Choroid plexus epithelial cell (primary cell): Measurements from ENCODE around the gene FZR1.

Source experiments
- DNase-seq: peaks from one replicate; pipeline ENCODE4 v3.0.0-alpha.2; 2010; ENCODE audit warnings: low read depth
- H3K4me3 ChIP-seq: 2 replicates; pipeline ENCODE4 v1.5.1; 2011; ENCODE audit warnings: low read depth, mild to moderate bottlenecking, control low read depth, low read length, moderate library complexity
- CTCF ChIP-seq: conservative IDR thresholded peaks from 2 replicates; pipeline ENCODE4 v1.5.1; 2011; ENCODE audit warnings: low read depth, mild to moderate bottlenecking, control low read depth, inconsistent platforms, low read length, moderate library complexity

Gene FZR1

GRCh38 chr19:3516675-3517207 lies 10.6 kb downstream of the FZR1 start:
- no peak for DNase-seq
- no peak for TF ChIP-seq CTCF
- no peak overlapping the region for H3K4me3 ChIP-seq

- DNase-seq = no peak
- no peak for TF ChIP-seq CTCF
Measured at GRCh38 chr19:3517638-3518037, 11.5 kb downstream of the FZR1 start.

GRCh38 chr19:3518255-3518654 lies 12.1 kb downstream of the FZR1 start:
- DNase-seq = no peak
- TF ChIP-seq CTCF = no peak
- H3K4me3 ChIP-seq = no peak overlapping the region

More at GRCh38 chr19:3517638-3518037, 11.5 kb downstream of the FZR1 start:
- no peak overlapping the region for H3K4me3 ChIP-seq

GRCh38 chr19:3518659-3519058 lies 12.5 kb downstream of the FZR1 start:
- TF ChIP-seq CTCF = no peak
- no peak overlapping the region for H3K4me3 ChIP-seq
- DNase-seq = no peak

- no peak for DNase-seq
- no peak for TF ChIP-seq CTCF
- no peak overlapping the region for H3K4me3 ChIP-seq
Measured at GRCh38 chr19:3519126-3519525, 13.0 kb downstream of the FZR1 start.

- TF ChIP-seq CTCF = no peak
- DNase-seq = no peak
- no peak overlapping the region for H3K4me3 ChIP-seq
Measured at GRCh38 chr19:3520166-3521103, 14.3 kb downstream of the FZR1 start.

GRCh38 chr19:3521104-3521445 lies 15.0 kb downstream of the FZR1 start:
- no peak for TF ChIP-seq CTCF
- DNase-seq = no peak
- H3K4me3 ChIP-seq = no peak overlapping the region
